GM19025 (cell line): Measurements from ENCODE around the gene PTRH1.

Source experiments
- ATAC-seq: cut with Tn5 transposase; IDR thresholded peaks from one replicate; pipeline ENCODE4 v1.9.1; 2021; ENCODE audit warnings: mild to moderate bottlenecking, low read depth, moderate library complexity; ENCODE audit not compliant: unreplicated experiment

Gene PTRH1

DNA sequence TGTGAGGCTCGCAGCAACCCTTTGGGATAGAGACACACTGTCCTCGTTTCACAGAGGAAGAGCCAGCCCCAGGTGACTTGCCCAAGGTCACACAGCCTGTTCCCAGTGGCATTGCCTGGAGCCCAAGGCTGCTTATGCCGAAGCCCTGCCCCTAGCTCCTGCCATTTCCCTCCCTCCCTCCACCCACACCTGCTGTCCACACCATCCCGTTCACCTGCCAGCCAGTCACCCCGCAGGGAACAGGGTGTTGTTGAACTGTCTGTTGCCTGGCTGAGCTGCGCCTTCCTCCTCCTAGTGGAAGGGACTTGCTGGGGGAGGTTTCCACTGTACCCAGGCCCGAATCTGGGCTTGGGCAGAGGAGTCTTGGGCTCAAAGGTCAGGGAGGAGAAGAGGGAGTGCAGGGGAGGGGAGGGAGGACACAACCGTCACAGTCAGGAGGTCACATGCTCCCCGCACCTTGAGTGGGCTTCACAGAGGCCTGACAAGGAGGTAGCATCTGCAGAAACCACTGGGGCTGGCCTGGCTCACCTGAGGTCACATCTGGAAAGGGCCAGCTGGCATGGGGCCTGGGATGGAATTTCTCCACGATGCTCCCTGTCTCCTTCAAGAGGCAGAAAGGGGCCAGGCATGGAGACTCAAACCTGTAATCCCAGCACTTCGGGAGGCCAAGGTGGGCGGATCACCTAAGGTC, 6.7 kb upstream of the PTRH1 start:
- no peak for ATAC-seq

- no peak for ATAC-seq
These were observed 5.9 kb upstream of the PTRH1 start for GRCh38 chr9:127721391-127721821.

GRCh38 chr9:127720865-127721227, 5.4 kb upstream of the PTRH1 start:
- no peak for ATAC-seq

- ATAC-seq = no peak
These were observed 4.8 kb upstream of the PTRH1 start for GRCh38 chr9:127720031-127720864.

- ATAC-seq = no peak
These were observed 2.3 kb upstream of the PTRH1 start for GRCh38 chr9:127717766-127718165.

DNA sequence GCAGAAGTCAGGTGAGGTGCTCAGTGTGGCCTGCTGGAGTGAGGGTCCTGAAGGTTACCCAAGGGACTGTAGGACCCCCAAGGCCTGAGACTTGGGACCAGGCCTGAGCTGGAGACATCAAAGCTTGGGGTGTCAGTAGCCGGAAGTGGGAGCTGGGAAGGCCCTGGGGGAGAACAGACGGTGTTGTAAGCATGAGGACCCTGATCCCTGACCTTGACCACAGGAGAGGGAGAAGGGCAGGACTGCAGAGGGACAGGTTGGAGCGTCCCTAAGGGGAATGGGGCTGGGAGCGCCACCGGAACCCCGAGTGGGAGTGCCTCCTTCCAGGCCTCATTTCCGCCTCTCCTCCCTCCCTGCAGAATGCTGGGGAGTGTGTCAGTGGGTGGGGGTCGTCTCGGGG, 949 bp upstream of the PTRH1 start:
- ATAC-seq = no peak

DNA sequence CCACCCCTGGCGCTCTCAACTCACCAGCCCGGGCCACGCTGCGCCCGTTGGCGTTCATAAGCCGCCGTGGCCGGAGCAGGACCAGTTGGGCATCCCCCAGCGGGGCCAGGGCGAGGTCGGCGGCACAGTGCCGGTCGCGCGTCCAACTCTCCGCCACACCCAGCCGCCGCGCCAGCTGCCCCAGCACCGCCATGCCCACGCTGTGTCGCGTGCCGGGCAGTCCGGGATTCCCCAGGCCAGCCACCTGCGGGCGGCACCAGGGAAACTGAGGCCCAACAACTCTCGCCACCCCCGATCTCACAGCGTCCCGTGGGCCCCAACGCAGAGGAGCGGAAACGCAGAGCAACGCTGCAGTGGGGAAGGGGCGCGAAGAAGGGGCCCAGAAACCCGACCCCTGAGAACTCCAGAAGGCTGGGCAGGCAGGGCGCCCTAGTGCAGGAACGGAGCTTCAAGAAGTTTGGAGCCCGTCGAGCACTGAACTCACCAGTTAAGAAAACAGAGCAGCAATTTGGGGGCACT, 453 bp downstream of the PTRH1 start:
- ATAC-seq = no peak

GRCh38 chr9:127714020-127714750, 1.3 kb downstream of the PTRH1 start:
- no peak for ATAC-seq

GRCh38 chr9:127712867-127713266, 2.6 kb downstream of the PTRH1 start:
- no peak for ATAC-seq

- no peak for ATAC-seq
These were observed 3.1 kb downstream of the PTRH1 start for GRCh38 chr9:127712371-127712770.

DNA sequence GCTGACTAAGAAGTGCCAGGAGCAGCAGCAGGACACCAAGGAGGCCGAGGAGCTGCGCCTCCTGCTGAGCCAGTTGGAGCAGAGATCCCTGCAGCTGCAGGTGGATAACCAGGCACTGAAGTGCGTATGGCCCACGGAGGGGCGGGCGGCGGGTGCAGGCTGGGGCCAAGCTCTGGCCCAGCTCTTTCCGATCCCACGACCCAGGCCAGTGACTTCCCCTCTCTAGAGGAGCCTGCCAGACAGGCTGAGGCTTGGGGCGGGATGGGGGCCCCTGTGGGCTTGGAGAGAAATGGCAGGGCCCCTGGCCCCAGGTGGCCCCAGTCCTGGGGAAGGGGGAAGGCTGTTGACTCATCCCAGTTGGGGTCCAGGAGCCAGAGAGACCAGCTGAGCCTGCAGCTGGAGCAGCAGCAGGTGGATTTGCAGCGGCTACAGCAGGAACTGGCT, 3.6 kb downstream of the PTRH1 start:
- no peak for ATAC-seq

GRCh38 chr9:127711226-127711701, 4.2 kb downstream of the PTRH1 start:
- ATAC-seq = no peak

GRCh38 chr9:127710204-127710783, 5.2 kb downstream of the PTRH1 start:
- ATAC-seq = no peak

- no peak for ATAC-seq
These were observed 6.4 kb downstream of the PTRH1 start for GRCh38 chr9:127708952-127709587.

DNA sequence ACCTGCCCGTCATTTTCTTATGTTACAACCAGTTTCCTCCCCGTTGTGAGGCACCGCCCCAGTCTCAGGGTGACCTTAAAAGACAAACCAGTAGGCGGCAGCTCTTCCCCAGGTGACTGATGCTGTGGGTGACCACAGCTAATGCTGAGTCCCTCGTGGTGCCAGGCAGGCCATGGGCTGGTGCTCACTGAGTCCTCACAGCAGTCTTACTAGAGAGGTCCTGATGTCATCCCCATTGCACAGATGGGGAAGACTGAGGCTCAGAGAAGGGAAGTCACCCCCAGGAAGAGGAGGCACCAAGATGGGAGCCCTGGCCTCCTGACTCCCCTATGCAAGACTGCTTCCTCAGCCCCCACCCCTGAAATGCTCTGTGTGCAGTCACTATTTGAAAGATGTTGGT, 7.7 kb downstream of the PTRH1 start:
- ATAC-seq = no peak

DNA sequence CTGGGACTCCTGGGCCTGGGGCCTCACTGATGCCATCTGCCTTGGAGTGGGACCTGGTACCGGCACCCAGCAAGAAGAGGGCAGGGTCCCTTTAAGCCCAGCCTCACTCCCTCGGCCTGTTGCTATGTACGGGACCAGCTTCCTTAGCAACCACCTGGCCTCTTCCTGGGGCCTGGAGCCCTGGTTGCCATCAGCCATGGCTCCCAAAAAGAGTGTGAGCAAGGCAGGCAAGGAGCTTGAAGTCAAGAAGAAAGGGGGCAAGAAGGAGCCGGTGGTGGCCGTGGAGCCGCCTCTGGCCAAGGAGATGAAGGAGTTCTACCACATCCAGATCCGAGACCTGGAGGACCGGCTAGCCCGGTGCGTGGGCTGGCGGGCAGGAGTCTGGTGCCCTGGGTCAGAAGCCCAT, 8.6 kb downstream of the PTRH1 start, which contains the start of gene CFAP157:
CFAP157 (plus strand) TSS at position 153 of the 406 bp plus-strand sequence; CDS start at position 197, 44 bp downstream.
- no peak for ATAC-seq

- ATAC-seq = no peak
These were observed 9.7 kb downstream of the PTRH1 start for GRCh38 chr9:127705577-127706379.

DNA sequence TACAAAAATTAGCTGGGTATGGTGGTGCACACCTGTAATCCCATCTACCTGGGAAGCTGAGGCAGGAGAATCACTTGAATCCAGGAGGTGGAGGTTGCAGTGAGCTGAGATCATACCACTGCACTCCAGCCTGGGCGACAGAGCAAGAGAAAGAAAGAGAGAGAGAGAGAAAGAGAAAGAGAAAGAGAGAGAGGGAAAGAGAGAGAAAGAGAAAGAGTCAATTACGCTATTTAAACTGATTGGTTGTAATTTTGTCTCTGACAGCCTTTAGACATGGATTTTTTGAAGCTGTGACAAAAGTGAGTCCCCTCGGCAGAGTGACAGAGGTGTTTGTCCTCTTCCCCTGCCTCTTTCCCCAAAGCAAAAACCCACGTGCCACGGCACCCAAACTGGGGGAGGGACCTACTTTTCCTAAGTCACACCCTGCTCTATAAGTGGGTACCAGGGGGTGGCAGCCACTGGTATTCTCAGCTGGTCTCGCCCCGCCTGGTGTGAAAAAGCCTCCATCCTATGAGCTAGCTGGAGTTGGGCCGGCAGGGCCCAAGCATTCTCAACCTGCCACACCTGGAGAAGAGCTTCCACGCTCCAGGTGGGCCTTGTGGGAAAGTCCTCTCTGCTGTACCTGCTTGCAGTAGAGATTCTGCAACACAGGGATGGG, 12.0 kb downstream of the PTRH1 start:
- no peak for ATAC-seq
